SK-N-SH treated with all-trans-retinoic acid at 6 μM for 48 hours (cell line): ENCODE data around the gene NAT8.
"Not testable (repeated sequence)": the region's sequence is repeated elsewhere in the genome, so short reads cannot be mapped to it uniquely, and the experiment has no call there.

Experiments used
- ATAC-seq: fragments of 200-7000 bp; cut with Tn5 transposase; 3 replicates; pipeline ENCODE4 v1.9.1; 2020; ENCODE audit warnings: mild to moderate bottlenecking, moderate library complexity
- ARNTL ChIP-seq: fragments of 450-650 bp; formaldehyde crosslinking; IDR thresholded peaks from 2 replicates; pipeline ENCODE4 v1.5.0; 2020; ENCODE audit warnings: low read depth, mild to moderate bottlenecking, moderate library complexity, borderline replicate concordance
- BACH2 ChIP-seq: fragments of 250-450 bp; sonication (Bioruptor Pico); IDR thresholded peaks from 2 replicates; pipeline ENCODE4 v1.9.0; 2021; ENCODE audit warnings: mild to moderate bottlenecking, borderline replicate concordance
- CREB5 ChIP-seq: fragments of 250-450 bp; sonication (Bioruptor Pico); IDR thresholded peaks from 2 replicates; pipeline ENCODE4 v1.5.1; 2020; ENCODE audit warnings: low read depth, mild to moderate bottlenecking, moderate library complexity
- CSDC2 ChIP-seq: fragments of 250-450 bp; sonication (Bioruptor Pico); IDR thresholded peaks from 2 replicates; pipeline ENCODE4 v1.5.0; 2020; ENCODE audit warnings: mild to moderate bottlenecking, moderate library complexity
- CSRNP3 ChIP-seq: fragments of 250-450 bp; sonication (Bioruptor Pico); IDR thresholded peaks from 2 replicates; pipeline ENCODE4 v1.5.1; 2021; ENCODE audit warnings: mild to moderate bottlenecking, moderate library complexity
- ESRRG ChIP-seq: fragments of 250-450 bp; sonication (Bioruptor Pico); IDR thresholded peaks from 2 replicates; pipeline ENCODE4 v1.6.1; 2021; ENCODE audit warnings: mild to moderate bottlenecking
- OSR1 ChIP-seq: fragments of 250-450 bp; sonication (Bioruptor Pico); IDR thresholded peaks from 2 replicates; pipeline ENCODE4 v1.8.0; 2022; ENCODE audit warnings: moderate library complexity, mild to moderate bottlenecking, inconsistent platforms
- PATZ1 ChIP-seq: fragments of 250-450 bp; sonication (Bioruptor Pico); IDR thresholded peaks from 2 replicates; pipeline ENCODE4 v1.8.0; 2020; ENCODE audit warnings: mild to moderate bottlenecking, moderate library complexity, borderline replicate concordance
- POU6F1 ChIP-seq: fragments of 250-450 bp; sonication (Bioruptor Pico); IDR thresholded peaks from 2 replicates; pipeline ENCODE4 v1.8.0; 2021; ENCODE audit warnings: low read depth, mild to moderate bottlenecking, moderate library complexity, borderline replicate concordance
- PPARA ChIP-seq: fragments of 250-450 bp; sonication (Bioruptor Pico); IDR thresholded peaks from 2 replicates; pipeline ENCODE4 v1.5.0; 2020; ENCODE audit warnings: mild to moderate bottlenecking, borderline replicate concordance
- RARB ChIP-seq: fragments of 250-450 bp; sonication (Bioruptor Pico); IDR thresholded peaks from 2 replicates; pipeline ENCODE4 v1.8.0; 2021; ENCODE audit warnings: mild to moderate bottlenecking, moderate library complexity
- TCF4 ChIP-seq: fragments of 250-450 bp; sonication (Bioruptor Pico); IDR thresholded peaks from 2 replicates; pipeline ENCODE4 v1.8.0; 2021; ENCODE audit warnings: mild to moderate bottlenecking, moderate library complexity, borderline replicate concordance
- TOX ChIP-seq: fragments of 250-450 bp; sonication (Bioruptor Pico); IDR thresholded peaks from 2 replicates; pipeline ENCODE4 v1.8.0; 2021; ENCODE audit warnings: mild to moderate bottlenecking, moderate library complexity, borderline replicate concordance
- TSHZ2 ChIP-seq: fragments of 250-450 bp; sonication (Bioruptor Pico); IDR thresholded peaks from 2 replicates; pipeline ENCODE4 v1.5.0; 2020; ENCODE audit warnings: mild to moderate bottlenecking, moderate library complexity
- ZC3H10 ChIP-seq: fragments of 250-450 bp; sonication (Bioruptor Pico); IDR thresholded peaks from 2 replicates; pipeline ENCODE4 v1.5.1; 2021; ENCODE audit warnings: mild to moderate bottlenecking, moderate library complexity
- ZFP3 ChIP-seq: fragments of 250-450 bp; sonication (Bioruptor Pico); IDR thresholded peaks from 2 replicates; pipeline ENCODE4 v1.5.0; 2020; ENCODE audit warnings: mild to moderate bottlenecking, moderate library complexity
- ZFP30 ChIP-seq: fragments of 450-650 bp; formaldehyde crosslinking; IDR thresholded peaks from 2 replicates; pipeline ENCODE4 v1.5.0; 2022; ENCODE audit warnings: mild to moderate bottlenecking, moderate library complexity
- ZNF565 ChIP-seq: fragments of 450-650 bp; formaldehyde crosslinking; conservative IDR thresholded peaks from 2 replicates; pipeline ENCODE4 v1.5.0; 2020; ENCODE audit warnings: low read depth, mild to moderate bottlenecking, moderate library complexity
- ZNF70 ChIP-seq: fragments of 450-650 bp; formaldehyde crosslinking; IDR thresholded peaks from 2 replicates; pipeline ENCODE4 v1.5.0; 2020; ENCODE audit warnings: mild to moderate bottlenecking, moderate library complexity
- ZNF8 ChIP-seq: fragments of 450-650 bp; formaldehyde crosslinking; IDR thresholded peaks from 2 replicates; pipeline ENCODE4 v1.5.0; 2020; ENCODE audit warnings: mild to moderate bottlenecking, moderate library complexity

Gene NAT8

GRCh38 chr2:73638429-73638828, 3.8 kb downstream of the NAT8 start:
- ATAC-seq, result no peak
- no peak for TF ChIP-seq ZC3H10 (CRISPR knock-in tag)
- TF ChIP-seq TSHZ2 (CRISPR knock-in tag), result no peak
- TF ChIP-seq POU6F1, result no peak
- TF ChIP-seq CREB5 (CRISPR knock-in tag), result no peak
- no peak for TF ChIP-seq ZNF70 (CRISPR knock-in tag)
- no peak for TF ChIP-seq CSDC2 (CRISPR knock-in tag)
- TF ChIP-seq ZFP30, result no peak
- no peak for TF ChIP-seq CSRNP3 (CRISPR knock-in tag)
- TF ChIP-seq PATZ1, result no peak
- no peak for TF ChIP-seq BACH2 (CRISPR knock-in tag)
- no peak for TF ChIP-seq ZFP3 (CRISPR knock-in tag)
- no peak for TF ChIP-seq ZNF565
- no peak for TF ChIP-seq ESRRG
- TF ChIP-seq TCF4 (CRISPR knock-in tag), result no peak
- no peak for TF ChIP-seq RARB
- no peak for TF ChIP-seq ARNTL (CRISPR knock-in tag)
- no peak for TF ChIP-seq TOX (CRISPR knock-in tag)
- no peak for TF ChIP-seq ZNF8
- no peak for TF ChIP-seq PPARA (CRISPR knock-in tag)
- TF ChIP-seq OSR1 (CRISPR knock-in tag), result no peak

- ATAC-seq, result not testable (repeated sequence)
These were observed 5.2 kb downstream of the NAT8 start for GRCh38 chr2:73636977-73637376.

- ATAC-seq, result peak; percentile 96
These were observed 11.5 kb downstream of the NAT8 start for GRCh38 chr2:73630662-73631266.

- not testable (repeated sequence) for ATAC-seq
These were observed 13.7 kb downstream of the NAT8 start for GRCh38 chr2:73628493-73628892.

GRCh38 chr2:73626237-73626636, 16.0 kb downstream of the NAT8 start:
- ATAC-seq, result not testable (repeated sequence)

GRCh38 chr2:73624625-73625024, 17.6 kb downstream of the NAT8 start:
- ATAC-seq, result not testable (repeated sequence)

GRCh38 chr2:73624036-73624435, 18.2 kb downstream of the NAT8 start:
- not testable (repeated sequence) for ATAC-seq

GRCh38 chr2:73619925-73620324, 22.3 kb downstream of the NAT8 start:
- ATAC-seq, result not testable (repeated sequence)
